C1 segment of cervical spinal cord (tissue), 14 donors: ENCODE measurements around the gene DST.

Experiments used
- DNase-seq, 14 donors: peaks; one replicate each; lab custom pipeline; 2025; lab: John Stamatoyannopoulos, UW

DST gene

DNA sequence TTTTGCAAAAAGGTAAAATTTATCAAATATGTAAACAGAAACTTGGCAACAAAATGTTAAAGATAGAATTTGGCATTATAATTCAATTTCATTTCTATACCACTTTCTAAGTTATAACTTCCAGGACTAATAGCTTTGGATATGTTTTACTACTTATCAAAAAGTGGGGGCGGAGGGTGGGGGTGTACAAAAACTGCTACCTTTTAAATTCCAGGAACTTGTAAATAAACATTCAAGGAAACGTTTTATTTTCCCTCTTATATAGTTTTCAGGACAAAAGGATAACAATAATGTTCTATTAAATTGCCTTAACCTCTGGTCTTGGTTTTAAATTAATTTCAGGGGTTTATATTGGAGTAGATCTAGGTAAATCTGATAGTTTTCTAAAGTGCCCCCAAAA lies 103.8 kb downstream of the DST start:
- no peak for DNase-seq

DNA sequence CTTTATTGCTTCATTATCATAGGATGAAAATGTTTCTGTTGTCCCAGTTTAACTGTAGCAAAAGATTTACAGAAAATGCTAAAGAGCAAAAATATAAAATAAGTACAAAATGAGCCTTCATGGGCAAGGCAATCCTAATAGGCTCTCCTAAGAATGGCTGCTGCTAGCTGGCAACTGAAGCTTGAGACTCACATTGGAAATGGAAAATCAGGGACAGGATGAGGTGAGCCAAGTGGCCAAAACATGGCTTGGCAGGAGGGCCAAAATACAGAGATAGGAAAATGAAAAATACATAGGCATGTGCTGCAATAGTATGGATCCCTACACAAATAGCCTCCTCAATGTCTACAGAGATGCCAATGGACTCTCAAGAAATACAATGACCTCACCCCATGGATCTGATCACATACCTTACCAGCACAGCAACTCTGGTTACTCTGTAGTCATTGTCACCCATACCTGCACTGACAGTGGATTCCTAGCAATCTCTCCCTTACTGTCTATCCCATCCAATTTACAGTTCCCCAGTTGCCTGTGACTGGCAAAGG lies 105.4 kb downstream of the DST start:
- no peak for DNase-seq

DNA sequence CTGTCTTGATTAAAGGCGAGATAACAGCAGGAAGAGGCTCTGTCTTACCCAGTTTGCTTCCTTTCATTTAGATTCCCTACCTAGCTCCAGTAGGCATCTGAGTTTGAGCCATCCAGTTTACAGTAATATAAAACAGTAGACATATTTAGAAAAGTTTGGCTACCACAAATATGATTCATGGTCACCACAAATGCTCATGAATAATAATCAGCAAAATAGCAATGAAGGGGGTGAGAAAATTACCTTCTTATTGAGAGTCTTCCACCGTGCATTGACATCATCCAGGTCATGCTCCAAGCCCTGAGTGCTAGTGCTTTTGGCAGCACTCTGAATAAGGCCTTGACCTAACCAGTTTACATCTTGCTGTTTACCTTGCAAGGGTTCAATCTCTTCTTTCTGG lies 106.2 kb downstream of the DST start:
- DNase-seq = no peak

DNA sequence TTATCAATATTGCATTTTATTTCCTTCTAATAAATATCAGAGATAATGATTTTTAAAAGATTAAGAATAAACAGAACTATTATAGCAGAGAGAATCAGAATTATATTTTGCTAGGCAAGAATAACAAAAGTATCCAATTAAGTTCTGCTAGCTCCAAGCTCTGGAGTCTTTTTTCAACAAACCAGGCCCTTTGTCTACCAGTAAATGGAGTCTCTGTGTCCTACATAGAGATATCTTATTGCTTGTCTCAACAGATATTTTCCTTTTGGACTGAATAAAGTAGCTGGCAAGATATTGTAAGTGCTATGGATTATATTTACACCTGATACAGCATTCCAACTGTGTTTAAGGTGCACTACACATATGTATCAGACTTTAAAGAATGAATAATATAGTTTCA lies 107.1 kb downstream of the DST start:
- DNase-seq = no peak

DNA sequence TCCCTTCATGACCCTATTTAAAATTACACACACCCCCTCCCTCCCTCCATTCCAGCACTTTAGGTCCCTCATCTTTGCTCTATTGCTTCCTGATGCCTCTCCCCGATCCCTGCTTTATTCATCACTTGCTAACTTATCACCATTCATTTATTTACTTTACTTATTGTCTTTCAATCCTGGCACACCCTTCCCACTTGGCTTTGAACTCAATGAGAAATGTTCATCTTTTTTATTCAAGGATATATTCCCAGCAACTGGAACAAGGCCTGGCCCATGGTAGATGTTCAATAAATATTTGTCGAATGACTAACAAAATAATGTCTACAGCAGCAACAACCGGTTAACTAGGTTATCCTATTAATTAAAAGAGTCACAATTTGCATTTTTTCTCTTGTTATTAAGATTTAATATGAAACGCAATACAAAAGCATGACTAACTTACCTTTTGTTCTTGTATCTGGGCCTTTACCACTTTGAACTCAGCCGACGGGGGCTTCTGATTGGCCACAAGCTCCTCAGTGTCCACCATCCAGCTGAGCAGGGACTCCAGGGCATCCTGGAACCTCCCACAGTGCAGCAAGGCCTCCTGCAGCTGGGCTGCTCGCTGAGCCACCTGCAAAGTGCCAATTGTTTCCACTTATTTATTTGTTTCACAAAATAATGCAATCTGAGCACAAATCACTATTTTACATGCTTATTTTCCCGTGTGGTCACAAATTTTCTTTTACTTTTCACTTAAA lies 107.8 kb downstream of the DST start:
- no peak for DNase-seq

DNA sequence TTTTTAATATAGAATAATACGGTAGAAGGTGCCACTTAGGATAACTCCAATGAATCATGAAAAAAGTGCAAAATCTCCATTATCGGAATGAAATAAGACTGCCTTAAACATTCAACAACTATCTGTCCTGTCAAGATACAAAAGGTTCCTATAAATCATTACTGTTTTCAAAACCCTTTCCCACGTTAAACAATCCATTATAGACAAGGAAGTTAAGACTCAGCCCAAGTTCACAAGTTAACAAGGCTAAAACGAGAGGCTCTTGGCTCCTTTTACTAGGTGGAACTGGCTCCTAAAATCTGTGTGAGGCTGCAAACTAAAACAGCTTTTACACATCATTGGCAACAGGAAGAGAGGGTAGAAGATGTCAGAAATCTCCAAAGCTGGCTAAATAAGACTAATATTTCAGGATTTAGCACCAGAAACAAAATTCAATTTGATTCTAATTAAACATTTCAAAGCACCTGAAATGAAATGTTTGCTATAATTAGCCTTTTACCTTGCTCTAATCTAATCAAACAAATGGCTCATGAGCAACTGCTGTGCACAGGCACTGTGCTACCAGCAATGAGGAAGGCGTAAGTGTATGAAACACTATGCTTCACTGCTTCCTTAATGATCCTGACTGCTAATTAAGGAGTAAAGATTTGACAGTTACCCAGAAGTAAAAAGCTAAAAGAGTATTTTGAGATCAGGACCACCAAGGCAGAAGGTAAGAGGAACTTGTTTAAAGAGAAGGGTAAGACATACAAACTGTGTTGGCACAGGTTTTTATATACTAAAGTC lies 109.7 kb downstream of the DST start:
- no peak for DNase-seq

DNA sequence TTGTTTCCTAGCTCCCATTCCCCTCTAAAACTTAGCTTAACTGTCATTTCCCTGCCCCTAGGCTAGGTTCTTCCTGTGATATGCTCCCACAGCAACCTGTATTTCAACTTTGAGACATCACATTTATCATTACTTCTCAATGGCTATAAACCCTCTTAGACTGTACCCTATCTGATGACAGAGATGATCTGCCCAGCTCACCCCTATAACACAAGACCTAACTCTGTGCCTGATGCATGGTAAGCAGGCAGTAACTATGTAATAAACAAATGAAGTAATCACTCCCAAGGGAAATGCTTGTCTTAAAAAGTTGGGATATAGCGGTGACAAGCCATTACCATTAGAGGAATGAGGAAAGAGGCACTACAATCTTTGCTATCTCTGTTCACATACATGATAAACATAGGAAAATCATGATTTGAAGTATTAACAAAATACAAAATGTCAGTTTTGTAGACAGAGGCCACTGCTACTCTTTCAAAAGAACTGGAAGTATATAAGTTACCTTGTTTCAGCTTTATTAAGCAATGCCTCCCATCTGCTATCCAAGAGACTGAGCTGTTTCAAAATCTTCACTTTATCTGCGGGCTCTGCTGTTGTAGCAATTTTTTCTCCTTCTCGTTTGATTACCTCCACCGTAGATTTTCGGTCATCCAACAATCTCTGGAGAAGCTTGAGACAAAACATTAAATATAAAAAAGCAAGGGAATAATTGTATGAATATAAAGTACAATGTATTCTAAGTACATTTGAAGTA lies 110.7 kb downstream of the DST start:
- DNase-seq = no peak

DNA sequence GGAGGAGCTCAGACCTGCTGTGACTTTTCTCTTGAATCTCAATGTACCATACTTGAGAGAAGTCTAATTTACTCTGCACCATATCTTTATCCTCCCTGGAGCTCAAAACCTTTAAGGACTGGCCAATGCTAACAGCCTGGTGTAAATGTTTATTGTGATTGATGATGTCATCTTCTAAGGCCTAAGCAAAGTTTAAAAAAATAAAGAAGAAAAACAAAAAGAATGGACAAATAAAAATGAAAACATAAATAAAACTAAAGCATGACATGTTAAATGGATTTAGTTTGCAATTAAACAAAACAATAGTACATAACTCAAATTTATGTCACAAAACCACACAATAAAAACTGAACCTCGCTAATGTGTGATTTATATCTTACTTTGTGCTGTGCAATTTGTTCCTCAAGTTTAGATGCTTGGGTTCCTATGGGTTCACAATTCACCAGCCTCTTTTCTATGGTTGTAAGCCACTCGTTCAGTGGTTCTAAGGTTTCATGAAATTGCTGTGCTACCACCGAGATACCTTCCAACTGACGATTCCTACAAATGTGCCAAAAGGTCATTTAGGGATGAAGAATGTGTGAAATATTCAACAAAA lies 113.0 kb downstream of the DST start:
- no peak for DNase-seq

DNA sequence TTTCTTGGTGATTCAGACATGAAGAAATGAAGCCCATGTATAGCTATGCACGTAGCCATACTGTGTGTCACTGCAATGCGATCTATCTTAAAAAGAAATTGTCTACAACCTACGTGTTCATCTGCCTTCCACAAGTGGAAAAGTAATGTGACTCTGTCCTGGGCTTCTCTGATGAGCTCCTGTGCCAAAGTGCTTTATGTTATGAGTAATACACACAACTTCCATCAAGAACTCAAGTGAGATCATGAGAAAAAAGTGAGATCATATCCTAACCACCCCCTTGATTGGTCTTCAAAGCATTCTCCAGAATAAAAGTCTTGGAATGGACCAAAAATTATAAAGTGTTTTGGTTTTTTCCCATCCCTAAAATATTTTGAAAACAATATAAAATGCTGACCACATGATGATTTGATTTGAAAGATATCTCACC lies 114.3 kb downstream of the DST start:
- no peak for DNase-seq

DNA sequence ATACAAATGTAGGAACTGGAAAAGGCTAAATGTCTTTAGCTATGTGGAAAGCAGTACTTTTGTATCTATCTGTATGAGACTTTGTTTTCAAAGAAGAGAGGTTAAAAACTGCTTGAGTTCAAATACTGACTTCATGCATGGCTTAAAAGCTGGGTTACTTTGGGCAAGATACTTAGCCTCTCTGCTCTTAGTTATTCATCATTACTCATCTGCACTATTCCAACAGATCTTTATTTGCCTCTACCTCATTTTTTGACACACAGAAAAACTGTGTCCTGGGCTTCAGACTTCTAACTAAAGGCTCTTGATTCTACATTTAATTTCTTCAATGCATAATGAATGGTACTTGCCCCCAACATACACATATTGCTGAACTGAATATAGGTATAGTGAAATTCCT lies 114.8 kb downstream of the DST start:
- DNase-seq = no peak

DNA sequence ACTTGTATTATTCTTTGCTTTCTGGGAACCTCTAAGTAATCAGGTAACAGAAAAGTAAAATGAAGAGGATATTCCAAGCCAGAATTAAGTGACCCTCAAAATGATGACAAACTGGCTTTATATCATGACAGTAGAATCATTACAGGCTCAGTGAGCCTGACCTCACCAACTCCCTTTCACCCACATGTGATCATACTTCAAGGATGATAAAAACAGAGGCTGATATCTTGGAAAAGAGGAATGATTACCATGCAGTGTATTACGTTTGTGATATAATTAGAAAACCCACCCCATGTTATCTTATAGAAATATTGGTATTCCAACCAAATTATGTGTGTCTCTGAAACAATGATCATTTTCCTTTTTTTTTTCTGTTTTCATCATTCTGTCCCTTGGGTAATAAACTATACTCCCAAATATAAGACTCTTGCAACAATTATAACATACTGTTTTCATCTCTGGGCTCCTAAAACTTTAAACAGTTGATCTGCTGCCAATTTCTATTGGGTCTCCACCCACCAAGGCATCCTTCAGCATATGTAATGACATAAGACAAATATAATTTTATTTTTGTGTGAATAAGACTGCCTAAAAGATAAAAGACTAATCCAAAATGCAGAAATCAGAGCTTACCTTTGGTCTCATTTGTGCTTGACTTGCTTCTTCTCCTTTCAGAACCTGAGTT lies 115.7 kb downstream of the DST start:
- no peak for DNase-seq

DNA sequence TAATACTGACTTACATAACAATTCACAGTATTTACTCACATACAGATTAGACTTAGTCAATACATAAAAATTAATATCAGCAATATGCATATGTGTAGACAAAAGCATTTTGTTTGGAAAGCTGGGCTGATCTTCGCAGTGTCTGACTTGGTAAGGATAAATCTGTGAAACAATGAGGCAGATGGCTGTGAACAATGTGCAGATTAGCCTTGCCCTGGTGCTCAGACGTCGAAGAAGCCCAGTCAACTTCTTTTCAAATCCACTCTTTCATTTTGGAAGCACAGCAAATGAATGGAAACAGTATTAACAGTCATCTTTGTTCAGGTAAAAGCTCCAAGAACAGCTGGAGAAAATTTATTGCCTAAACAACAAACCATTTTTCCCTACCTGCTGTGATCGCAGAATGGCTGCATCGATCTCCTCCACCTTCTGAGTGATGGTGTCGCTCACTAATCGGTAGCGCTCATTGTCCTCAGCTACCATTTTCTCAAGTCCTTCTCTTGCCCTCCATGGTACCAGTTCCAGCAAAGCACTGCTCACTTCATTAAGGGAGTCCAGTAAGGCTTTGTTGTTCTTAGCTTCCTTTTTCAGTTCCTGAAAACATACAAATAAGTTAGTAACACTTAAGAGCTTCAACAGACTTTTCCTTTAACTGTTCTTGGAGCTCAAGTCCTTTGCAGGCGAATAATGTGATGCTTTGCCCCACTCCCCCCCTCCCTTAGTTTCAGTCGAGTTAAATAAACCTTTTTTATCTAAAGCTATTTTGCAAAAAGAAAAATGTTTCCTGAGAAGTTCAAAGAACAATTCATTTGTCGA lies 116.5 kb downstream of the DST start:
- no peak for DNase-seq

DNA sequence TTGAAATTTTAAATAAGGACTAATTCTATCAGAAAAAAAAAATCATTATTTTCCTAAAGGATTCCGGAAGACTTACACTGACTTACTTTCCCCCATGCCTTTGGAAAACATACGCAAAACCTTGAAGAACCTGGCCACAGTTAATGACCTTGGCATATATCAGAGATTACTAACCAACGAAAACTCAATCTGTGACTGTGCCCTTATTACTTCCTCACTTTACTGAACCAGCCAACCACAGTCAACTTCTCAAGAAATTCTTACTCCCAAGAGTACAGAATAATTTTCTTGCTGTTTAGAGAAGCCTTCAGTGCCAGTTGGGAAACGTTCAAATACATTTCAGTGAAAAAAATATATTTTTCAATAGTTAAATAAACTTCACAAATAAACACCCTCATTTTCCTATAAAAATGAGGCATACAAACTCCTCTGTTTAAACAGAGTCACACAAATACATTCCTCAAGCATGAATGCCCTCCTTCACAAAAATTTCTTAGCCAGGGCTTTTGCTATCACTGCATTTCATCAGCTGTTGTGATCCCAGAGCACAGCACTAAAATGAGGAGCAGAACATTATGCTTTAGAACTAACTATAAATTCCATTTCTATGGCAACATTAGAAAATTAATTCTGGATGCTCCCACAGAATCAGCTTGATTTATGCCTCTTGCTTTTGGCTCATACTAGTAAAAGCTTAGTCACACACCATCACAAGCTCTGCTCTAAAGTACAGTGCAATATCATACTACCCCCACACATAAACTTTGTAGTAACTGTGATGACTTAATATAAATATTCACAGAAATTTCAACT lies 117.6 kb downstream of the DST start:
- no peak for DNase-seq

DNA sequence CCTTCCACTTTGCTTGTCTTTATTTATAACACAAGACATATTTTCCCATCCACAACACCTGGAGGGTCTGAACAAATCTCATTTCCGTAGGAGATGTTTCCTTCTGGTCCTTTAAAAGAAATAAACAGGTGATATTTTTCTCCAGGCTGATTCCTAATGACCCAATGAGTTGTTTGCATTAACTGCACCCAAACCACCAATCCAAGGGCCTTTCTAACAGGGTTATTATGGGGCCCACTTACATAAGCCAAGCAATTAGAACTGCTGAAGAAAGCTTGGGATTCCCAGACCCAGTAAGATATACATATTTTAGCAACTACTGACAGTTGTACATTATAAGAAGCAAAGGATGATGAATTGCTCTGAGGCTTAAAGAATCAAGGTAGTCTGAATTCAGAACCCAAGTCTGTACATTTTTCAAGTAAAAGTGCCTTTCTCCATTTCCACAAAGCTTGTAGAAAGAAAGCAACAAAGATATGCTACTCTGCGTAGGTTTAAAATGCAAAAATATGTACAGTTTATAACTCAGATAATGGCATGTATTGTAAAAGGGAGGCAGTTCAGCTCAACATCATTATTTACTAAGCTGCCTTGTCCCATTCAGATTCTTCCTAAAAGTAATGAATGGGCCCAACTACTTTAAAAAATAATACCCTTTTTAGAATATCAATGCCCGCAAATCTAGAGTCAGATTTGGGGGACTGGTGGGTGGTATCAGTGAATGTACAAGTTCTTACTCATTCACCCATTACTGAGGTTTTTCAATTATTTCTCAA lies 120.0 kb downstream of the DST start:
- no peak for DNase-seq

DNA sequence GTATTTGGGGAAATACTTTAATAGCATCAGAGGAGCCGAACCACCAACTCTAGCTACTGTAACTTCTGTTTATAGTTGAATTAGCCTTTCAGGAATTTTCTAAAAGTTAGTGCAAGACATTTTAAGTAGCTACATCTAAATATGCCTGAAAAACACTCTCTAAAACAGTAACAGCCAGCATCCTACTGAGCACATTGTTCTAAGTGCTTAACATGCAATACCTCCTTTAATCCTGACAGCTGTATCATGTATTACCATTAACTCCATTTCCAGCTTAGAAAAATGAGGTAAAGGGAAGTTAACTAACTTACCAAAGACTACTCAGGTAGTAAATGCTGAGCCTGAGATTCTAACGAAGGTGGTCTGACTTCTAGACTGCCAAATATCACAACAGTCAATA lies 120.7 kb downstream of the DST start:
- DNase-seq = no peak

DNA sequence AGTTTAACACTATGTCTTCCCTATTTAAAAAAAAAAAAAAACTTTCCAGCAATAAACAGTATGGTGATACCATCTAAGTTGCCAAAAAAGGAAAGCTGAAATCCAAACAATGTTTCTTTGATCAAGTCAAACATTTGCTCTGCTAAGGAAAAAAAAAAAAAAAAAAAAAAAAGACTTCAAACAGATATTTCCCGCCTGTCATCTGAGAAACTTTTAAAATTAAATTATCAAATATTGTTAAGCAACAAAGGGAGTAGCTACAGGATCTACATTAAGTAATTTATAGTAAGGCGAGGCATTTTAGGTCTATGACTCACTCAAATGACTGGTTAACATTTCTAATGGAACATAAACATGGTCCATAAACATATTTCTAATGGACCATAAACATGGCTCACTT lies 121.2 kb downstream of the DST start:
- no peak for DNase-seq

DNA sequence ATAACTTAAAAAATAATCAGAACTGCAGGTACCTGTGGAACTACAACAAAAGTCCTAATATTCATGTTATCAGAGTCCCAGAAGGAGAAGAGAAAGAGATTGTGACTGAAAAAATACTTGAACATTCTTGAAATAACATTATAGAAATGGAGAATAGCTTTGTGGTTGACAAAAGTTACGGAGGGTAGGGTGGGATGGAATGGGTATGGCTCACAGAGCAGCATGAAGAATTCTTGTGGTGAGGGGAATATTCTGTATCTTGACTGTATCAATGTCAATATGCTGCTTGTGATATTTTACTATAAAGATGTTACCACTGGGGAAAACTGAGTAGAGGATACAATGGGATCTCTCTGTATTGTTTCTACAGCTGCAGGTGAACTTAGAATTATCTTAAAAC lies 122.5 kb downstream of the DST start:
- DNase-seq = no peak

DNA sequence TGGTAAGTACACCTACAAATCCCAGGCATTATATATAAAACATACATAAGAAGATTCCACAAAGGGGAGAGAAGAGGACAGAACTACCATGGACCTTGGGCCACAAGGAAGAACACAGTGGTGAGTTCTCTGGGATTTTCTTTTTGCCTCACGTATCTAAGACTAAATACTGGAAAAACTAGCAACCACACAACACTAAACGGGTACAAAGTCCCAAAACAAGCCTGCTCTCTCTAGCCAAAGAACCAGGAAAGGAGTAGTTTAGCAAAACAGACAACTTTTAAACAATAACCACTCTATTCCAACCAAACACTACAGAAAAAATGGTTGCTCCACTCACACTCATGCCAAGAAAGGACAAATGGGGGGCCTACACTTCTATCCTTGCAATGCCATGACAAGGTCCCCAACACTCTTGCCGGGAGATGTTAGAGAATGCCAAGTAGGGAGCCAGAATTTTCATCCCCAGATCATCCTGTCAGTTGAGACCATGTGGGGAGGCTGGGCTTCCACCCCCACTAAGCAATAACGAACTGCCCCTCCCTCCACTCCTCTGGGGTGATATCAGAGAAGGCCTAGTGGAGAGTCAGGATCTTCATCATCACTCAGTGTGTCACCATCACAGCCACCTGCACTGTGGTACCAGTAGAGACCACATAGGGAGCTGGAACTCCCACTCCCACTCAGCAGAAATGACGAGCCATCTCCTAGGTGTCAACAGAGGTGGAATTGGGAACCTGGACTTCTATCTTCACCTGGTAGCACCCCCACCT lies 123.5 kb downstream of the DST start:
- no peak for DNase-seq
